ENCODE measurements around the gene MRPL43.

The MRPL43 gene

DNA sequence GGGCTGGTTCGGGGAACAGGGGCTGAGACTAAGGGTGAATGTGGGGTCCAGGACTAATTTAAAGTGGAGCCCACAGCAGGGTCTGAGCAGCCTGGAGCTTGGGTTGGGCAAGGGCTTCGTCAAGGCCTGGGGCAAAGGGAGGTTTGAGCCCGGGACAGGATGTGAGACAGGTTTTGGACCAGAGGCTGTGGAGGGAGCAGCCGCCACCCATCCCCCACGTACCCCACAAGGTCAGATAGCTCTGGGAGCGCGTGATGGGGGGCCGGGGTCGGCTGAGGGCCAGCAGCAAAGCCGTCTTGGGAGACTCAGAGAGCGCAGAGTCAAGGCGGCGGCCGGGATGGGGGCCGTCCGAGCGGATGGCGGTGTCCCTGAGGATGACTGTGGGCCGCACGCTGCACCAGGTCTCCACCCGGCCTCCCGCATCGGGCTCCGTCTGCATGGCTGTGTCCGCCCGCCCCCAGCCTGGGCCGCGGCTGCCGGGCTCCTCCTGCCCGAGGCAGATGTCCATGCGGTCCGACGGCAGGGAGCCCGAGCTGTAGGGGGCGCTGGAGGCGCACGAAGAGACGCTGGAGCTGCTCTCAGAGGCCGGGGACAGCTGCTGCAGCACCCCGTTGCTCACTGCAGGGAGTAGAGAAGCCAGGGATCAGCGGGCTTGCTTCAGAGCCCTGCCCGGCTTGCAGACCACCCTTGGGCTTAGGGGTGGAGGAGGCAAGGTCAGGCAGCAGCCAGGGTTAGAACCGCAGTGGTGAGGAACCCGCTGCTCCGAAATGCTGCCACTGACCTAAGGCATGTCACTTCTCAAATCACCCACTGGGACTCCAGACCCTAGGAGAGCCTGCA lies 31.5 kb upstream of the MRPL43 start:
- peak; percentile 37 for DNase-seq

DNA sequence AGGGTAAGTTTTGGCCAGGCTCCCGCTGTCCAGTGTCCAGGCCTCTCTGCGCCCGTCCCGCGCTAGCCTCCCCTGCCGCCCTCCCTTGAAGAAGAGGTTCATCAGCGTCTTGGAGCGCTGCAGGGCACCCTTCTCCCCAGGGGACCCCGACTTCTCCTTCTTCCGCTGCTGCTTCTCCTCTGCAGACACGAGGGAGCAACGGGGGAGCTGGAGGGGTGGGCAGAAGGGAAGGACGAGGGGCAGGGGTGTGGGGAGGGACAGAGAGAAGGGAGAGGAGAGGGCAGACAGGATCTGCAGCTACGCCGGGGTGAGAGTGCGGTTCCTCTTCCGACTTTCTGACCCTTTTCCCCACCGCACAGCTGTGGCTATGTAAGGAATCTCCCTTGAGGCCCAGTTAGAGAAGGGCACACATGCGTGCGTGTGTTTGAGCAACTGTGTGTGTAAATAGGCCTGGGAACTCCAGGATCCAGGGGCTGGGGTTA lies 30.9 kb upstream of the MRPL43 start:
- DNase-seq: no peak

DNA sequence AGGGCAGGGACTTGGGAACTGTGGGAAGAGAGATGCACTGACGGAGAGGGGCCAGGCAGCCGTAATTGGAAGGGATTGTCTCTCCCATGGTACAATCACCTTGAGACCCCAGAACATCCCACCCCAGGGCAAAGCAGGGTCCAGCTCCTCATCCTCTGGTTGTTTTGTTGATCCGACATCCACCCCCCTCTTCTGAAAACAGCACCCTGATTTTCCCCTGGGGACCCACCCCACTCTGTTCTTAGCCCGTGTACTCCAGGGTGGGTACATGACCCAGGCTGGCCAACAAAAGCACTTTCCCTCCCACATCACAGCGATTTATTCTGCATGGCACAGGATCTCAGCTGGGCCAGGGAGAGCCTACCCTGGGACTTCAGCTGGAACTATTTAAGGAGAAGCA lies 29.5 kb upstream of the MRPL43 start:
- DNase-seq: no peak

DNA sequence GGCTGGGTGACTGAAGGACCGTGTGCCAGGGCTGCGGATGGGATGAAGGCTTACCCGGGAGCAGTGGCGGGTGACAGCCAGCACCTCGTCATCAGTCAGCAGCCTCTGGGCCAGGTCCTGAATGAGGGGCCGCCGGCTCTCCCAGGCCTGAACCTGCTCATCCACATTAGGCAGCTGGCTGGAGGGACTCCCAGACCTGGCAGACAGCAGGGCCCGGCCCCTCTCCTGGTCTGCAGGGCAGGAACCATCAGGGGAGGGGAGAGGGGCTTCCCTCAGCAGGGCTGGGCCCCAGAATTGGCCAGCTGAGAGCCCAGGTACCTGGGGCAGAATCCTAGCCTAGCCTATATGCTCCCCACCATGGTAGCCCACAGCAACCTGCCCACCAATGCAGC lies 28.3 kb upstream of the MRPL43 start:
- no peak for DNase-seq

DNA sequence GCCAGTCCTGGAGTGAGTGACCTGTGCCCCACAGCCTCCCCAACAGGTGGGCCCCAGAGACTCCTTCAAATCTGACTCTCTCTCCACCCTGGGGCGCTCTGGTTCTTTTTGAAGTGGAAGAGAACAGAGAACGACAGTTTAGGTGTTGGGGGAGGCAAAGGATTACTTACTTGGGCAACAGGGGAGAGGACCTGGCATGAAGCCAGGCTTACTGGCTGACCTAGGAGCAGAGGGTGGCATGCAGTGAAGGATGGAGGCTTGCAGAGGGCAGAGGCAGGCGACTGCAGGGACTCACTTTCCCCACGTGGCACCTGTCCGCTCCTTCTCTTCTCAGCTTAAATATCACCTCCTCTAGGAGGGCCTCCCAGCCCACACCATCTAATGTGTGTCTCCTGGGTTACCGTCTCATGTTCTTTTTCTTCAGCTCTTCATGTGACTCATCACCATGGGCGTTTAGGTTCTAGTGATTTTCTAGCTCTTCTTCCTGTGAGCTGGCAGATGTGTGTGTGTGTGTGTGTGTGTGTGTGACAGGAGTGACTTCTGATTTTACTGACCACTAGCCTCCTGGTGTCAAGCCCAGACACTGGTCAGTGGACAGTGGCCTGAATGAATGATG lies 27.8 kb upstream of the MRPL43 start:
- no peak for DNase-seq

DNA sequence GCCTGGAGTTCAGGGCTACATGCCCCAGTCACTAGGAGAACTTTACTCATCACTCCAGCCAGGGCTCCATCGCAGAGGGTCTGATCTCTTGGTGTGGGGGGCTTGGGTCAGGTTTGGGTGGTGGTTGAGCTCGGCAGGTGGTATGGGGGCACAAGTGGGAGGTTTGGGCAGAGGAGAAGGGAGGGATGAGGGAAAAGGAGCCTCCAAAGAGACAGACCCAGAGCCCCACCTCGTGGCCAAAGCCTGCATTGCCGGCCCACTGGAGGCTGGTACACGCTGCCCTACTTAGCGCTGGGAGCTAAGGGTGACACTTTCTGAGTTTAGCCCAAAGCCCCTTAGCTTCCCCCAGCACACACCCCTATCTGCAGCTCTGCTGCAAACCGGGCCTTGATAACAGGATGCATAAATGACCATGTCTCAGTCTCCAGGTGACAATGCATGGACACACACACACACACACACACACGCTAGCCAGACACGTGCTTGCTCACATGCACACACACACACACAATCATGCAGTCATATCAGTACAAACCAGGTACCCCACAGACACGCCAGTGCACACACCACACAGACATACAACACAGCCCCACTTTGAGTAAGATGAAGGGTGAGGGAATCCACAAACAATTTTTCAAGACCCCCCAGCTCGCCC lies 27.1 kb upstream of the MRPL43 start:
- no peak for DNase-seq

DNA sequence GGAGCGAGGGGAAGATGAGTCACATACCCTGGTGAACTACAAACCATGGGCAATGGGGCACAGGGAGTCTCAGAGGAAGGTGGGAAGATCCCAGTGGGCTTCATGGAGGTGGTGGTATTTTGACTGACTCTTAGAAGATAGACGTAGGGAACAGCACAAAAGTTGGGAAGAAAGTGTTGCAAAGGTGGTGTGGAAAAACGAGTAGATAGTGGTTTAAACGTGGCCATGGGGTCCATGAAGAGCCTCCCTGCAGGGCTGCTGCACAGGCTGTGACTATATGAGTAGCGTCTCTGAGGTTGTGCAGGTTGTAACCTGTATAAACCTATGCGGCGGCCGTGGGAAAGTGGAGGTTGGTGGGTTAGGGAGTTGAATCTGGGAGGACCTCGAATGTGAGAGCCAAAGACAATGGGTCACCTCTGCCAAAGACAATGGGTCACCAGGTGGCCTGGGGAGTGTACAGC lies 26.1 kb upstream of the MRPL43 start:
- no peak for DNase-seq

DNA sequence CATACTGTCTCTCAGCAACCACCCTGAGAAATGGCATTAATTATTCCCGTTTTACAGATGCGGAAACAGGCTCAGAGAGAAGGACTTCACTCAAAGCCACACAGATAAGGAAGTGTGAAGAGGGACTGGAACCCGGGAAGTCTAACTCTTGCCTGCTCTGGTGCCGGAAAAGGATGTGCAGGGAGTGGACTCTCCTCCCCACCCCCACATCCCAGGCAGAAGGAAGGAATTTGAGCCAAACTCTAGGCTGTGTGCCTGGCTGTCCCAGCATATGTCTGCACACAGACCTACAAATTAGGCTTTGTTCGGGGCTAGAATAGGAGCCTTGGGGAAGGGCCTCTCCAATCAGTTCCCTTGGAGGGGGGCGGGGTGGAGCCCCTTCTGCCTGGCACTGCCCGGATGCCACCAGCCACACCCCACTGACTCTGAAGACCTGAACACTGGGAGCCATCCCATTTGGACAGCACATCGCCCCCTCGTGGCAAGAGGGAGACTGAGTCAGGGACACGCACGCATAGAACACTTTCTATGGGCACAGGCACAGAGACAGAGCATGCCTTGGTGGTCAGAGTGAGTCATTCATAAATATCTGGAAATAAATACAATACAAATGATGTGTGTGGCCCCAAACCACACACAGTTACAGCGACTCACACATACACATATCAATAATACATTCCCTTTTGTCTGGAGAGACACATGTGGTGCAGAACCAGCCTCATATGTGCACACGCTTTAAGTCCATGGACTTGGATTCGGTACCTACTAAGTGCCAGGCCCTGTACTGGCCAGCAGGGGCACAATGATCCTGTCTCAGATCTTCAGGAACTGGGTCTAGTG lies 25.4 kb upstream of the MRPL43 start:
- DNase-seq: peak; percentile 31

DNA sequence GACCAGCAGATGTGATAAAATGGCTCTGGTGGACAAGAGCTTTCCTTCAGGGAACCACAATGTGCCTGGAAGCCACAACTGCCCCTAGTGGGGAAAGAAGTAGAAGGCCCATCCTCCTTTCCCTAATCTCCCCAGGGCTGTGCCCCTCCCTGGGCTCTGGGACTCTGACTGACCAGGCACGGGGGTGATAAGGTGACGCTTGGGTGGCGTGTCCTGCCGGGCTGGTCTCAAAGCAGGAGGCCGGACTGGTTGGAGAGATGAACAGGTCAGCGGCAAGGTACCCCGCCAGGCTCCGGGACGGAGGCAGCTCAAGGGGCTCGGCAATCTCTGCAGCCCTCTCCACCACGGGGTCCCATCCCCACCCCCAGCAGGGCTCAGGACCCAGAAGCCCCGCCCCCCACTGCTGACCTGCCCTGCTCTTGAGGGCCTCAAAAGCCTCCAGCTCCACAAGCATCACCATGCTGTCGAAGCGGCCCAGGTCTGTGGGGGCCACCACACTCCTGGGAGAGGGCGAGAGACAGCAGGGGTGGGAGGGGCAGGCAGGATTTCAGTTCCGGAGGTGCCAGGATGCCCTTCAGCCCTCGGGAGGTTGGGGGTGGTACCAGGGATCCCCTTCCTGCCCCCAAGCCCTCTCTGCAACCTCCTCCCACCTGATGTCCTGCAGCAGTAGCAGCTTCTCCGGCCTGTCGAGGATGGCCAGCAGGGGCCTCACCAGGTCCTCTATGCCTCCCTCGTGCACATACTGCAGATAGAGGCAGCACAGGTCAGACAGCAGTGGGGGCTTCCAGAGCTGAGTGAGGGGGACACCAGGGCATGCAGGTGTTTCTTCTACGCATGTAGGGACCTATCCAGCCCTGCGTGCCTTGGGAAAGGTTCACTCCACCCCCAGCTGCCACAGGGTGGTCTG lies 24.5 kb upstream of the MRPL43 start:
- no peak for DNase-seq

DNA sequence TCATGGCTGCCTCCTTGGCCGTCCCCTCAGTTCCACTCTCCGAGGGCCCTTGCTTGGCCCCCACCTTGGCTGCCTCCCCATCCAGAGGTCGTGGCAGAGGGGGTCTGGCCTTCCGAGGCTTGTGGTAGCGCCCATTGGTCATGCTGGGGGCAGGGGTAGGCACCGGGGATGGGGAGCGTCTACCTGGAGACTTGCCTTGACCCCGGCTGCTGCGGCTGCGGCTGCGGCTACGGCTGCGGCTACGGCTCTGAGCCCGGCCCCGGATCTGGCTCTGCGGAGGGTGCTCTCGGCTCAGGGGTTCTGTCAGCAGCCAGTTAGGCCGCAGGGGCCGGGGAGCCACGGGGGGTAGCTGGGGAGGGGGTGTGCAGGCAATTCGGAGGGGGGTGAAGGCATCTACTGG lies 23.0 kb upstream of the MRPL43 start:
- no peak for DNase-seq

DNA sequence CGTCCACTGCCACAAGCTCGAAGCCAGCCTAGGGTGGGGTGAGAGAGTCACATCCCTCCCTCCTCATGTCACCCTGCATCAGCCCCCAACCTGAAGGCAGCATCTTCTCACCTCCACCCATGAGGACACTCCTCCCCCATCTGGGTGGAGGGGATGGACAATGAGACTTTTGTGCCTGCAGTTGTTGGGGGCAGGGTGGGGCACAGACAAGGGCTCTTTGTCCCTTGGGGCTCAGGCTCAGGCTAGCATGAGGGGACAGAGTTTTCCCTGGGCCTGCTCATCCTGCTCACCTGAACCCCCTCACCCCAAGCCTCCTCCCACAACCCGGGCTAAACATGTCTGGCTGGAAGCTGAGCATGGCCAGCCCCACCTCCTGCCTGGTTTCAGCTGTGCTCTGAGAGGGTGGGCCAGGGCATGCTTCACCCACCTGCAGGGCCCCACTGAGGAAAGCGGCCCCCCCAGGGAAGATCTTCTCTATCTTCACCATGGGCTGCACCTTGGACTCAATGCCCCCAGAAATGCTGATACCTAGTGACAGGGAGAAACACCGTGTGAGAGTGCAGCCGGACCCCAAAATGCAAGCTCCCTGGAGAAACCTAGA lies 21.6 kb upstream of the MRPL43 start:
- DNase-seq: no peak

DNA sequence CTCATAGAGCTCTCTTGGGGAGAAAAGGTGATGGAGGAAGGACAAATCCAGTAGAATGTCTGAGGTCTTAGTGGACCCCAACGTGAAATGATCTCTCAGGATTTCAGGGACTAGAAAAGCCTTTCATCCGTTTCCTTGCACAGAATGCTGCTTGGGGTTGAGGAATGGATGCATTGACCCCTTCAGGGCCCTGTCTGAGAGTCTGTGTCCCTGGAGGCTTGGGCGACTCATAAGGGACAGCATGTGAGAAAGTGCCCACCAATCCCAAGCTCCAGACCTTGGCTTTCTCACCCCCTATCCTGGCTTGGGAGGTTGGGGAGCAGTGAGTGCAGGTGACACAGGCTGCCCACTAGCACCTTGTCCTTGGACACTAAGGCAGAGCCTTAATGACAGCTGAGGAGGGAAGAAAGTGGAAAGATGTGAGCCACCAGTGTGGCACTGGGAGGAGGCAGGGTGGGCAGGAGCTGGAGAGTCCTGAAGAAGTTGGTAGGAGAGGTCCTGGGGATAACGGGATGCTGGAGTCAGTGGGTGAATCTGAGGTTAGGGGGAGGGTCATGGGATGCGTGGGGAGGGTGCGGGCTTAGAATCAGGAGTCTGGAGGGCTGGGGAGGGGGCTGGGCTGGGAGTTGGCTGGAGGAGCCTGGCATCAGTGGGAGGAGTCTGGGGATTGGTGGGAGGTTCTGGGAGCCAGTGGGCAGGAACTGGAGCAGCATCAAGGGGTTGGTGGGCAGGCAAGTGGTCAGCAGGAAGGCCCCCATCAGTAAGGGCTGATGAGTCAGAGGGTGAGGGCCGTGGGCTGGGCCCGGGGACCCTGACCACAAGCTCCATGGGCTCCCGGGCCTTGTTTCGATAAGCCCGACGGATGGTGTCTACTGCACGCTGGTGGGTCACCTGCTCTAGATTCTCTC lies 20.9 kb upstream of the MRPL43 start:
- no peak for DNase-seq

DNA sequence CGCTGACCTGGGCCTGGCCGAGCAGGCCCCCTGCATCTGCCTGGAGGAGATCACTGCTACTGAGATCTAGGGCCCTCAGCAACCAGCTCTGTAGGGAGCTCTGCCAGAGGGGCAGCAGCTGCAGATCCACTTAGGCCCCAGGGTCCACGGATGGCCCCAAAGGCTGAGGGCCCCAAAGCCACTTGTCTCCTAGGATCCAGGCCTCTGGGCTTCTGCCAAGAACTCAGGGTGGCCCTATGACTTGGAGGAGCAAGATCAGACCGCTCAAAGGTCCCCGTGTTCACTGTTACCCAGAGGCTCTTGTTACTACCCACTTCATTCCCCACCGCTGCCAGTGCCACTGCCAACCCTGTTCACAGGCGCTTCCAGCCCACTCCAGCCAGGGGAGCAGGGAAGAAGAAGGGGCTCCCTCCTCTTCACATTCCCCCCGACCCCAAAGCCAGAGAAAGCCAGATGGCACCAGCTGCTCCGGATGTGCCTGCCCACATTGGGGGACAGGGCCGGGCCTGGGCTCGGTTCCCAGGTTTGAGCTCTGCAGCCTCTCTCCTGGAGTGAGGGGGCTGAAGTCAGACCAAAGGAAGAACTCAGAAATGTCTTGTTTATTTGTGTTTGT lies 19.9 kb upstream of the MRPL43 start:
- no peak for DNase-seq

DNA sequence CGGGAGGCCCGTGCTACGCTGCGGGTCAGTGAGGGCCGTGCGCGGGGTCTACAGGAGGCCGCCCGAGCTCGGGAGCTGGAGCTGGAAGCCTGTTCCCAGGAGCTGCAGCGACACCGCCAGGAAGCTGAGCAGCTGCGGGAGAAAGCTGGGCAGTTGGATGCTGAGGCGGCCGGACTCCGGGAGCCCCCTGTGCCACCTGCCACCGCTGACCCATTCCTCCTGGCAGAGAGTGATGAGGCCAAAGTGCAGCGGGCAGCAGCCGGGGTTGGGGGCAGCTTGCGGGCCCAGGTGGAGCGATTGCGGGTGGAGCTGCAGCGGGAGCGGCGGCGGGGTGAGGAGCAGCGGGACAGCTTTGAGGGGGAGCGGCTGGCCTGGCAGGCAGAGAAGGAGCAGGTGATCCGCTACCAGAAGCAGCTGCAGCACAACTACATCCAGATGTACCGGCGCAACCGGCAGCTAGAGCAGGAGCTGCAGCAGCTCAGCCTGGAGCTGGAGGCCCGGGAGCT lies 19.3 kb upstream of the MRPL43 start:
- no peak for DNase-seq

DNA sequence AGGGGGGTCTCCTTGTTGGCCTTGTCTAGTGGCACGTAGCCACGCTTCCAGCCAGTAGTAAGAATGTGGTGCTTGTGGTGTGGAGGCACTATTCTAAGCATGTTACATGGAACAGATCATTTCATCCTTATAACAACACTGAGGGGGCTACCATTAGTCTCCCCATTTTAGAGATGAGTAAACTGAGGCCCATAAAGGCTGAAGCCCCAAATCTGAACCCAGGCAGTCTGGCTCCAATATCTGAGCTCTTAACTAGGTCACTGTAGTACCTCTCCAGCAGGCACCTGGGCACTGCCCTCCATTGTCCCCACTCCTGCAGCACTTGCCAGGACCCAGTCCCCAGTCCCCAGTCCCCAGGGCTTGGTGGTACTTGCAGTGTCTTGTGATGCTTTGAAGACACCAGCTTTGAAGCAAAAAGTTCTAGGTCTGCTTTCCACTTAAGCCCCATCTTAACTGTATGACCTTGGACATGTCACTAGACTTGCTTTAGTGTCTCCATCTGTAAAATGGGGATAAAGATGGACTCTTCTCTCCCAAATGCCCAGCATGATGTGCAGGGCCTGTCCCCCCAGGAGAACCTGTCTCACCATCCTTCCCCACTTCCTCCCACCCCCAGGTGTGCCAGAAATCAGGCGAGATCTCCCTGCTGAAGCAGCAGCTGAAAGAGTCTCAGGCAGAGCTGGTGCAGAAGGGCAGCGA lies 18.7 kb upstream of the MRPL43 start:
- DNase-seq: no peak

DNA sequence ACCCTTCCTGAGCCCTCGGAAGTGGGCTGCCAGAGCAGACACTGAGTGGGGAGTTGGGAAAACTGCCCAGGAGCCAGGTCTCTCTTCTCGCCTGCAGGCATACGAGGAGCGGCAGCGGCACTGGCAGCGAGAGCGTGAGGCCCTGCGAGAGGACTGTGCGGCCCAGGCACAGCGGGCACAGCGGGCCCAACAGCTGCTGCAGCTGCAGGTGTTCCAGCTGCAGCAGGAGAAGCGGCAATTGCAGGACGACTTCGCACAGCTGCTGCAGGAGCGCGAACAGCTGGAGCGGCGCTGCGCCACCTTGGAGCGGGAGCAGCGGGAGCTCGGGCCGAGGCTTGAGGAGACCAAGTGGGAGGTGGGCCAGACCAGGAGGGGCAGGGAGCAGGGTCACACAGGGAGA lies 18.1 kb upstream of the MRPL43 start:
- no peak for DNase-seq

DNA sequence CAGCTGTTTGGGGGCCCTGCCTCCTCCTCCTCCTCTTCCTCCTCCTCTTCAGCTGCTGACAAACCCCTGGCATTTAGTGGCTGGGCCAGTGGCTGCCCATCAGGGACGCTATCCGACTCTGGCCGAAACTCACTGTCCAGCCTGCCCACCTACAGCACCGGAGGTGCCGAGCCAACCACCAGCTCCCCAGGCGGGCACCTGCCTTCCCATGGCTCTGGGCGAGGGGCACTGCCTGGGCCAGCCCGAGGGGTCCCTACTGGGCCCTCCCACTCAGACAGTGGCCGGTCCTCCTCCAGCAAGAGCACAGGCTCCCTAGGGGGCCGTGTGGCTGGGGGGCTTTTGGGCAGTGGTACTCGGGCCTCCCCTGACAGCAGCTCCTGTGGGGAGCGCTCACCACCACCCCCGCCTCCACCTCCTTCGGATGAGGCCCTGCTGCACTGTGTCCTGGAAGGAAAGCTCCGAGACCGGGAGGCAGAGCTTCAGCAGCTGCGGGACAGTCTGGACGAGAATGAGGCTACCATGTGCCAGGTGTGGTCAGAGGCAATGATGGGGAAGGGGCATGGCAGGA lies 16.4 kb upstream of the MRPL43 start:
- DNase-seq: no peak

DNA sequence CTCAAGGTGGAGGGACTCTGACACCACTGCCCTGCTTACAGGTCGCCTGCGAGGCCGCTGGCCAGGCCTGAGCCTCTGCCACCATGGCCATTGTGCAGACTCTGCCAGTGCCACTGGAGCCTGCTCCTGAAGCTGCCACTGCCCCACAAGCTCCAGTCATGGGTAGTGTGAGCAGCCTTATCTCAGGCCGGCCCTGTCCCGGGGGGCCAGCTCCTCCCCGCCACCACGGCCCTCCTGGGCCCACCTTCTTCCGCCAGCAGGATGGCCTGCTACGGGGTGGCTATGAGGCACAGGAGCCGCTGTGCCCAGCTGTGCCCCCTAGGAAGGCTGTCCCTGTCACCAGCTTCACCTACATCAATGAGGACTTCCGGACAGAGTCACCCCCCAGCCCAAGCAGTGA lies 15.2 kb upstream of the MRPL43 start:
- no peak for DNase-seq

DNA sequence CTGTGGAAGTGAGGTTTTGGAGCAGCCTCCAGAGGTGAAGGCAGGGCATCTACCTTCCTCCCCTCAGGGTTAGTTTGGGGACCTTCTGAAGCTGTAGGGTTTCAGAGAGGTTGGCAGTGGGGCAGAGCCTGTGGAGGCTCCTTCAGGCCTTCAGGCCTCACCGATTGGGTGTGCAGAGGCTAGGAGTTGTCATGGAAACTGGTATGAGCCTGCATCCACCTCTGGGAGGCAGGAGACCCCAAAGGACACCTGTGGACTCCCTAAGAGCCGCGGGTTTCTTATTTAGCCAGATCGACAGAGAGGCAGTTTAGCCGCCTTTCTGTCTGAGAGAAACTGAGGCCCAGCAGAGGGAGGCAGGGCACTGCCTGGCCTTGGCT lies 14.3 kb upstream of the MRPL43 start:
- DNase-seq: no peak
